GM23248 (cell line): ENCODE measurements around the gene SYNCRIP.

Experiments used
- EZH2 ChIP-seq: fragments of 200-600 bp; sonication (generic); IDR thresholded peaks from 2 replicates; pipeline ENCODE4 v1.6.1; 2018; ENCODE audit warnings: antibody characterized with exemption, mild to moderate bottlenecking; ENCODE audit not compliant: insufficient read depth, poor library complexity, severe bottlenecking
- EZH2phosphoT487 ChIP-seq: fragments of 200-600 bp; sonication (generic); IDR thresholded peaks from 2 replicates; pipeline ENCODE4 v1.6.1; 2018; ENCODE audit warnings: antibody characterized with exemption, moderate library complexity, mild to moderate bottlenecking, low read depth; ENCODE audit not compliant: insufficient read depth

- no peak for TF ChIP-seq EZH2
- no peak for TF ChIP-seq EZH2phosphoT487
These were observed 14.3 kb downstream of the SYNCRIP start for GRCh38 chr6:85628353-85628752.
